AG09309 (cell line): ENCODE data around the gene TMCC2.

Experiments
- DNase-seq: peaks from one replicate; pipeline ENCODE4 v3.0.0-alpha.2; 2010; ENCODE audit warnings: low read depth
- H3K4me3 ChIP-seq: 2 replicates; pipeline ENCODE4 v1.5.1; 2011; ENCODE audit warnings: mild to moderate bottlenecking, low read depth, low read length, moderate library complexity; ENCODE audit not compliant: control insufficient read depth
- TF ChIP-seq, protein P1 (sequence below): IDR thresholded peaks from 2 replicates; pipeline ENCODE4 v1.5.1; 2011; ENCODE audit warnings: mild to moderate bottlenecking, low read depth, low read length, inconsistent platforms; ENCODE audit not compliant: insufficient read depth, control insufficient read depth; ENCODE audit errors: missing control alignments

The TMCC2 gene

DNA sequence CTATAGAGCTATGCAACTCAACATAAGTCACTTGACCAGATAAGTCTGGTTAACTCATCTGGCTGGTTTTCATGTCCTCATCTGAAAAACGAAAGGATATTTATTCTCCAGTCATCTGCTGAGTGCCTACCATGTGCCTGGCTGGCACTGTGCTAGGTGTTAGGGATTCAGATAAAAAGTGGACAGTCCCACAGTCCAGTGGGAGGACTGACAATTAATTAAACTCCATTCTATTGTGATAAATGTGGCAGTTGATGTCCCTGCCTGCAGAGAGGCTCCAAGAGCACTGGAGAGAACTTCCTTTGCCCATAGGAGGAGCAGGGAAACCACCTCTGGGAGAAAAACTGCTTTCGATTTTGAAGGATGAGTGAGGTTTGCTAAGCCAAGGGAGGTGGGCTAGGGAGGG, 88.4 kb downstream of the TMCC2 start:
- no peak for DNase-seq
- no peak overlapping the region for H3K4me3 ChIP-seq
- TF ChIP-seq, protein P1, sequence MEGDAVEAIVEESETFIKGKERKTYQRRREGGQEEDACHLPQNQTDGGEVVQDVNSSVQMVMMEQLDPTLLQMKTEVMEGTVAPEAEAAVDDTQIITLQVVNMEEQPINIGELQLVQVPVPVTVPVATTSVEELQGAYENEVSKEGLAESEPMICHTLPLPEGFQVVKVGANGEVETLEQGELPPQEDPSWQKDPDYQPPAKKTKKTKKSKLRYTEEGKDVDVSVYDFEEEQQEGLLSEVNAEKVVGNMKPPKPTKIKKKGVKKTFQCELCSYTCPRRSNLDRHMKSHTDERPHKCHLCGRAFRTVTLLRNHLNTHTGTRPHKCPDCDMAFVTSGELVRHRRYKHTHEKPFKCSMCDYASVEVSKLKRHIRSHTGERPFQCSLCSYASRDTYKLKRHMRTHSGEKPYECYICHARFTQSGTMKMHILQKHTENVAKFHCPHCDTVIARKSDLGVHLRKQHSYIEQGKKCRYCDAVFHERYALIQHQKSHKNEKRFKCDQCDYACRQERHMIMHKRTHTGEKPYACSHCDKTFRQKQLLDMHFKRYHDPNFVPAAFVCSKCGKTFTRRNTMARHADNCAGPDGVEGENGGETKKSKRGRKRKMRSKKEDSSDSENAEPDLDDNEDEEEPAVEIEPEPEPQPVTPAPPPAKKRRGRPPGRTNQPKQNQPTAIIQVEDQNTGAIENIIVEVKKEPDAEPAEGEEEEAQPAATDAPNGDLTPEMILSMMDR, result no peak

DNA sequence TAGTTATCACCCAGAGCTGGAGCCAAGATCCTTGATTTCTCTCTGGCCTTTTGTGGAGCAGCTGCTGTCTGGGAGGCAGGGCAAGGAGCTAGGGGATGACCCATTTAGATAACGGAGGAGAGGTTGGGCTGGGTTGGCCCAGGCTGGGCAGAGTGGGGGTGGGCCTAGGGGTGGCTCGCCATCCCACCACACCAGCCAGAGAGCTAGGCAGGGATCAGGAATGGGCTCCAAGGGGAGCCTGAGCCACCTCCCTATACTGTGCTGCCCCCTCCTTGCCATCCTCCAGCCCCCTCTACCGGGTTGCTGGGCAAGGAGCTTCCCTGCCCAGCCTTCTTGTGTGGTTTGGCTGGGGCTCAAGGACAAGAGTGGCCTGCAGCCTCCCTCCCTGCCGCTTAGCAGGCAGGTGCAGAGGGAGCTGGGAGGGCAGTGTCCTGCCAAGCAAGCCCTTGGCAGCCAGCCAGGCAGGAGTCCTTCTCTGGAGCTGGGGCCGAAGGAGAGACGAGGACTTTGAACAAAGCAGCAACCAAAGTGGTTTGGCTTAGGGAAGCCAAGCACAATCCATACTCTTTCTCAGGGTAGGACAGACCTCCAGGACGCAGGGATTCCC, 89.7 kb downstream of the TMCC2 start:
- no peak for DNase-seq
- TF ChIP-seq, protein P1, result no peak
- no peak overlapping the region for H3K4me3 ChIP-seq

DNA sequence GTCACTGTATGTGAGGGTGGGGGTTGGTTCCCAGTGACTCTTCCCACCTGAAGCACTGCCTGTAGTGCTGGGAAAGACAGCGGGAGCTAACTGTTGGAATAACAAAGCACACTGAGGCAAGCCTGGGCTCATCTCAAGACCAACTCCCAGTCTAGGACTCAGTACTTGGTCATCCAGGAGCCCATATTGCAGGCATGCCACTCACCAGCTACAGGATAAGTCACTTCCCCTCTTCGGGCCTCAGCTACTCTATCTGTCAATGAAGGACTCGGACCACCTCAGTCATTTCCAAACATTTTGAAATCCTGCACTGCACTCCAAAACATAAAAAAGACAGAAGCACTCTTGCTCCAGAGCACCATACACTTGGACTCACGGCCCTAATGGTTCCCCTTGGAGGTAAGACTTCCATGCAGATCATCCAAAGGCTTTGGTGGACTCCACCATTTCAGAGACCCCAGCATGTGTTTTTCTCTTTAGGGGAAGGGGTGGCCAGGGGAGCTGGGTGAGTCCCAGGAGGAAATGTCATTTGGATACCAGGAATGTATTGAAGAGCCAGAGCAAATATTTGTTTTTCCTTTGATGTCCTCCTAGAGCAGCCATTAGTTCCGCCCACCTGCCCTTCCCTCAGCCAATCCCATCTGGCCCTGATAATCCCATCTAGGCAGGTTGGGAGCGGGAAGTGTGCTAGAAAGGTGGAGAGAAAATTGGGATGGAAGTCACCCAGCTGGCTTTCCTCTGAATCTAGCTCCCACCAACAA, 90.7 kb downstream of the TMCC2 start:
- no peak for DNase-seq
- TF ChIP-seq, protein P1, result no peak
- H3K4me3 ChIP-seq, result no peak overlapping the region

DNA sequence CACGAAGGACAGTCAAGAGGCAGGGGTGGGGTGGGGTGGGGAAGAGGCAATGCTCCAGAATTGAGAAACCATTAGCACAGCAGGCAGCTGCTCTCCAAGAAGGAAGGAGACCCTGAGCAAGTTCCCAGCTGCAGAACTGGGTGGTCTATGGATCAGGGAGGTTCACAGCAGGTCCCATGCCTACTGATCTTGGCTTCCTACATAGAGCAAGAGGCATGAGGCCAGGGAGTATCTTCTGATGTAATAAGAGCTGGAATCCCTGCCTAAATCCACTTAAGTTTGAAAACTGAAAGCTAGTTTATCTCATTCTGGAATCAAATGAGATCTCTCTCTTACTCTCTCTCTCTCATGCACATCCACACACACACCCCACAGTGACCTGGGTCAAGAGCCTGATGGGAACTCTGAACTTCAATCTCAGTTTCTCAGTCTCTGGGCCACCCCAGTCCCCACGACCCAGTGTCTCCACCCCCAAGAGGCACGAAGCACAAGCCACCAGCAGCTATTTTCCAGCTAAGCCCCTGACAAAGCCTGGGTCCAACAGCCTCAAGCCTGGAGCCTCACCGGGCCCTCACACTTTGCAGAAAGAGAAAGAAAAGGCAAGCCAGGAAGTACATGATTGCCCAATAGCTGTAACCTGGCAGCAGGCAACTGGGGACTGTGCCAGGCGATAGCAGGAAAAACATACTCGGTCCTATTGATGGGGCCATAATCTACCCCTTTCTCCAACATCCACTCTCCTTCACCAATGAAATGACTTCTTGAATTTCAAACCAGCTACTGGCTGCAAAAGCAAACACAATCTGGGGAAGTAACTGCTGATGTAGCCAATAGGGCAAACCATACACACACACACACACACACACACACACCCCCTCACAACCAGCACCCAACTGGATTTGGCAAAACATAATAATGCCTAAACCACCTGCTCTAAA, 91.6 kb downstream of the TMCC2 start:
- DNase-seq, result peak; percentile 46
- peak overlapping the region; percentile 24 for H3K4me3 ChIP-seq
- TF ChIP-seq, protein P1, result no peak

DNA sequence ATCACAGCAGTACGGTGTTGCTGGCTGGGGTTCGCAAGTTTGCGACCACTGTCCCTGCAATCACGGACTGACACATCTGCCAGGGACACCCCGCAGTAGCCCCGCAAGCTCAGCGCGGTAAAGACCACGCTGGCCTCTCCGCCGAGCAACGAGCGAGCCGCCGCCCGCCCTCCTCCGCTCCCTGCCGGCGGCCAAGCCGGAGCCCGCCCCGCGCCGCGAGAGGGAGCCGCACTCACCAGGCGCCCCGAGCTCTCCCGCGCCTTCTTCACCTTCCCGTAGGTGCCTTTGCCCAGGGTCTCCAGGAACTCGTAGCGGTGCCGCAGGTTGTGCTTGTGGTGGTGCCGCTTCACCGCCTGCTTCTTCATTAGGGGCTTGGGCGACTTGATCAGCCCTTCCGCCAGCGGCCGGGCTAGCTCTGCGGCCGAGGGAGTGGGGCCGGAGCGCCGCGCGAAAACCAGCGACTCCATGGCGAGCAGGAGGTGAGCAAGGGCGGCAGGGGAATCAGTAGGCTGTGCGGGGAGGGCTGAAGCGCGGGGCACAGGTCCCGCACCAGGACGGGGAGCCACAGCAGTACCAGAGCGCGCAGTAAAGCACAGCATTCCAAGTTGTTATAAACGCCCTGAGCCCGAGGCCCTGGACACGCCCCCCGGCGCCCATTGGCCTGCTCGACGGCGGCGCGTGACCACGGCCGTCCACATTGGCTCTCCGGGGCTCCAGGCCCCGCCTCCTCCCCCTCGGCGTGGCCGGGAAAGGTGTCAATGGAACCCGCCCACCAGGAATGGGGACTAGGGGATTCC, 93.6 kb downstream of the TMCC2 start, which contains the start of gene NUAK2:
NUAK2 (minus strand) TSS at position 584 of the 797 bp plus-strand sequence; CDS start at position 467, 117 bp downstream.
- DNase-seq, result peak; percentile 46
- TF ChIP-seq, protein P1, result peak; percentile 33
- peak within 1 kb of the TSS; percentile 67 for H3K4me3 ChIP-seq

DNA sequence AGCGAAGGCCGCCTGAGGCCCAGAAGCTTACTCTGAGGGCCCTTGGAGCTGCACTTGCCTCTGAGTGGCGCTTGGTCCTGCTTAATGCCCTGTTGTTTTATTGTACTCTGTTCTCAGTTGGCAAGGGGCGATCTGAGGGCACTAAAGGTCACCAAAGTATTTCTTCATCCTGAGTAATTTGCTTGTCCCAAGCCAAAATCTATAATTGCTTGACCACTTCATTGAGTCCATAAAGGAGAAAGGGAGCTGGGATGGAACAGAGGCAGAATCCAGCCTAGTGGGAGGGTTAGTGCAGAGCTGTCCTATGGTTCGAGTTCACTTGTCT, 94.2 kb downstream of the TMCC2 start:
- no peak overlapping the region for H3K4me3 ChIP-seq
- TF ChIP-seq, protein P1, result no peak
- no peak for DNase-seq
